B cell (primary cell): ENCODE results near the gene AQP6.

ENCODE experiments used
- CTCF ChIP-seq: fragments of 200-600 bp; IDR thresholded peaks from one replicate; pipeline ENCODE4 v1.8.0; 2022; ENCODE audit warnings: antibody characterized with exemption, mild to moderate bottlenecking
- EZH2 ChIP-seq: IDR thresholded peaks from 2 replicates; pipeline ENCODE4 v1.6.1; 2012; ENCODE audit warnings: borderline replicate concordance, low read depth, mild to moderate bottlenecking, moderate library complexity, low read length; ENCODE audit not compliant: insufficient read depth, poor library complexity, severe bottlenecking

- no peak for TF ChIP-seq CTCF
- TF ChIP-seq EZH2: no peak
Measured at GRCh38 chr12:49969651-49970429, 2.9 kb upstream of the AQP6 start.
